Neural cell (in vitro differentiated cells): Measurements from ENCODE around the gene KRT16.

ENCODE experiments used
- CTCF ChIP-seq: fragments of 450-650 bp; IDR thresholded peaks from 2 replicates; pipeline ENCODE4 v1.5.1; 2014; ENCODE audit warnings: antibody characterized with exemption, mild to moderate bottlenecking, moderate library complexity; ENCODE audit not compliant: poor library complexity, severe bottlenecking
- EP300 ChIP-seq: fragments of 450-650 bp; conservative IDR thresholded peaks from 2 replicates; pipeline ENCODE4 v1.6.1; 2014; ENCODE audit warnings: antibody characterized with exemption, mild to moderate bottlenecking, moderate library complexity; ENCODE audit not compliant: poor library complexity, severe bottlenecking
- EZH2 ChIP-seq: fragments of 200-600, 300-800 bp; shearing (Covaris generic), sonication (generic); IDR thresholded peaks from 2 replicates; pipeline ENCODE4 v1.6.1; 2014; ENCODE audit warnings: antibody characterized with exemption, low read length, borderline replicate concordance, mild to moderate bottlenecking; ENCODE audit not compliant: insufficient read depth, poor library complexity, severe bottlenecking
- POLR2AphosphoS5 ChIP-seq: IDR thresholded peaks from 2 replicates; pipeline ENCODE4 v1.6.1; 2012
- RAD21 ChIP-seq: fragments of 450-650 bp; conservative IDR thresholded peaks from 2 replicates; pipeline ENCODE4 v1.6.1; 2014; ENCODE audit warnings: antibody characterized with exemption, mild to moderate bottlenecking, moderate library complexity
- SMC3 ChIP-seq: fragments of 450-650 bp; conservative IDR thresholded peaks from 2 replicates; pipeline ENCODE4 v1.6.1; 2014; ENCODE audit warnings: antibody characterized with exemption, mild to moderate bottlenecking, moderate library complexity; ENCODE audit not compliant: poor library complexity

GRCh38 chr17:41571561-41572434 lies 40.8 kb downstream of the KRT16 start, which contains the start of gene KRT9:
- TF ChIP-seq CTCF (no peak), RAD21 (no peak), POLR2AphosphoS5 (no peak), EP300 (no peak), EZH2 (no peak), SMC3 (no peak)
